Hippocampal formation (tissue), 2 donors: Measurements from ENCODE around the gene SFXN5.

Experiments used
- DNase-seq, 2 donors: peaks; one replicate each; lab custom pipeline; 2025; lab: John Stamatoyannopoulos, UW

Gene SFXN5

GRCh38 chr2:73020657-73021370 lies 50.7 kb downstream of the SFXN5 start:
- DNase-seq: no peak

DNA sequence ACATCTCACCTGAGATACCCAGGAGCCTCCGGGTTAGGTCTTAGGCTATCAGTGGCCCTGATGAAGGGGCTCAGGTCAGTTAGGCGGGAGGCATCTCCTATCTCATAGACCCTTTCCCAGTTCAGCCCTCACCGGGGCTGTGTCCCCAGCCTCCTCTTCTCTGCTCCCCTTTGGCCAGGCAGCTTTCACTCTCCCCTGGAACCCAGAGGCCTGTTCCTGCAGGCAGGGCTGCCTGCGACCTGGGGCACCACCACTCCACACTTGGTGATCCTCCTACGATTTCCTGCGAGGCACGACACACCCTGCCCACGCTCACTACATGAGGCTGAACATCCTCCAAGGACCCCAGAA lies 51.2 kb downstream of the SFXN5 start:
- DNase-seq: no peak

- no peak for DNase-seq
Measured at GRCh38 chr2:73018188-73018825, 53.2 kb downstream of the SFXN5 start.

DNA sequence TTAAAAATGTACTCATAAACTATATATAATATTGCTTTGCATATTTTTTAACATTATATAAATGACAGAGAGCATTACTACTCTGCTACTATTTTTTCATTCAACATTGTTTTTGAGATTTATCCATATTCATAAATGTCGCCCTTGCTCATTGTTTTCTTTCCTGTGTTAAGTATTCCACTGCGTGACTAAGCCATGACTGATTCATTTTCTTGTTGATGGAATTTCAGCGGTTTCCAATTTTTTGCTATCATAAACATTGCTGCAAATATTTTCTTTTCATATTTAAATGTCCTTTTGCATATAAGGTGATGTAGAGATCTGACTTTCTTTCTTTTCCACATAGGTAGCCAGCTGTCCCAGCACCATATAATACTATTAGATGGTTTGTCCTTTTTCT lies 57.6 kb downstream of the SFXN5 start:
- DNase-seq: no peak

GRCh38 chr2:73009177-73009839 lies 62.2 kb downstream of the SFXN5 start:
- no peak for DNase-seq

DNA sequence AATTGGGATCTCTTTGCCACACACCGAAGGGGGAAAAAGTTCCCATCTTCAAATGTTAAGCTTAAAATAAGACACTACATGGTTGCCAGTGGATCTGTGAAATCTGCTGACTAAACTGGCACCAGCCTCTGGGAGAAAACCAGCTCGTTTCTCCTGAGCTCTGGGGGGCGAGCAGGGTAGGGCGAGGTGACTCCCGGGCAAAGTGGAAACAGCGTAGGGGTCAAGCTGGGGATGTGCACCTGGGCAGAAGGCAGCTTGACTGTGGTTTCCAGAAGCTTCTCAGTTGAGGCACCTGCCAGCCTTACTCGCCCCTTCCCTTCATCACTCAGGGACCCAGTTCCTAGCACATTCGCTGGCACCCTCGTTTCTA lies 62.8 kb downstream of the SFXN5 start:
- DNase-seq: no peak

DNA sequence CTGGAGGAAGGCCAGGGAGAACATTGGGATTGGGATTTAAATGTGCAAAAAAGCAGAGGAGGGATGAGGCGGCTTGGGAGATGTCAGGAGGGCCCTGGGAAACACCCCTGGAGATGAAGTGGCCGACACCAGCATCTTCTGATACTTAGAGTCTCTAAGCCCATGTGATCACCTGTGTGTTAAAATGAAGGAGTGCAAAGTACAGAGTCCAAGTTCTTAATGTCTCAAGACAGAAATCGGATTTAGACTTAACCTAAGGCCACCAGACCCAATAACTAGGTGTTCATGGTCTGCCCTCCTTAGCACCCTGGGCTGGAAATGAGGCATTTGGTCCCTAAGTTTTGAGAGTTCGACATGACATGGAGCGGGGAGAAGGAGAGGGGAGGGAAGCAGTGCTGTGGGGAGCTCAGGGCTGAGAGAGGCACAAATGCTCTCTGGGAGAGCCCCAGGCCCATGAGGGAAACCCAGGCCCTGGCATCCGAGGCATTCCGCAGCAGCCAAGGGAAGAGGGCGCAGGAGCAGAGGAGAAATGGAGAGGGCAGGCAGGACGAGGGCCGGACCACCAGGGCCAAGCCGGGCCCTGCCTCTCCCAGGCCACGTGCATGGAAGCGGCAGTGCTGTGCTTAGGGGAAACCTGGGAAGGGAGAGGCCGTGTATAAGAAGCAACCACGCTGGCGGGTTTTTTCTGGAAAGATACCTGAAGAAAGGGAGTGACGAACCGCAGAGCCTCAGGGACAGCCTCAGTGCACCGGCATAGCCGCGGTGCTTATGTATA lies 63.3 kb downstream of the SFXN5 start:
- DNase-seq: no peak

DNA sequence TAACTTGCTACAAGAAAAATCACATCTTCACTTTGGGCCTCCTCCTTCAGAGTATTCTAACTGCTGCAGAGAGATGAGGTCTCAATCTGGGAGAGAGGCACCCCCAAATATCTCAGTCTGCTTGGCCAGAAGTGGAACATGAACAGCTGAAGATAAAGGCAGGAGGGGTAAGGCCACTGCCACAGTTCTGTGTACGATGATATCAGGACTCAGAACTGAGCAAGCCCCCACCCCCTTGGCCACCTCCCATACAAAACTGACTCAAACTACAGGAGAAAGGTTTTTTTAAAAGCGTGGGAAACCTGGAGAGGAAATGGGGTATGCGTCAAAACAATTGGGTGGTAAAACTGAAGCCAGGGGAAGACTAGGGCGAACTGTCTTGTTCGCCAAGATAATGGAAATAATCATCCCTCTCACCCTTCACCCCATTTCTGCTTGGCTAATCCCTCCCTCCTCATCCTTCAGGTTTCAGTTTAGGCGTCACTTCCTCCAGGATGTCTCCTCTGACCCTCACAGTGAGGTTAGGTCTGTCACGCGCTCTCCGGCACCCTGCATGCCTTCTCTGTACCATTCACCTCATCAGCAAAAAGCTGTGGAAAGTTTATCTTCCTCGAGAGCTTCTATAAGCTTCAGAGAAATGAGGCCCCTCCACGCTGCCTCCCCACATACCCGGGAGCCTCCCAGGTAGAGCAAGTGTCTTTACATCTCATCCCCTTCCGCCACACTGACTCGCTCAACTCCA lies 64.4 kb downstream of the SFXN5 start:
- DNase-seq: no peak

- DNase-seq: peak in 1 of 2 donors; percentile 40
Measured at GRCh38 chr2:73004889-73005596, 66.5 kb downstream of the SFXN5 start.

- no peak for DNase-seq
Measured at GRCh38 chr2:73004466-73004865, 67.0 kb downstream of the SFXN5 start.

- no peak for DNase-seq
Measured at GRCh38 chr2:73003027-73003426, 68.5 kb downstream of the SFXN5 start.

DNA sequence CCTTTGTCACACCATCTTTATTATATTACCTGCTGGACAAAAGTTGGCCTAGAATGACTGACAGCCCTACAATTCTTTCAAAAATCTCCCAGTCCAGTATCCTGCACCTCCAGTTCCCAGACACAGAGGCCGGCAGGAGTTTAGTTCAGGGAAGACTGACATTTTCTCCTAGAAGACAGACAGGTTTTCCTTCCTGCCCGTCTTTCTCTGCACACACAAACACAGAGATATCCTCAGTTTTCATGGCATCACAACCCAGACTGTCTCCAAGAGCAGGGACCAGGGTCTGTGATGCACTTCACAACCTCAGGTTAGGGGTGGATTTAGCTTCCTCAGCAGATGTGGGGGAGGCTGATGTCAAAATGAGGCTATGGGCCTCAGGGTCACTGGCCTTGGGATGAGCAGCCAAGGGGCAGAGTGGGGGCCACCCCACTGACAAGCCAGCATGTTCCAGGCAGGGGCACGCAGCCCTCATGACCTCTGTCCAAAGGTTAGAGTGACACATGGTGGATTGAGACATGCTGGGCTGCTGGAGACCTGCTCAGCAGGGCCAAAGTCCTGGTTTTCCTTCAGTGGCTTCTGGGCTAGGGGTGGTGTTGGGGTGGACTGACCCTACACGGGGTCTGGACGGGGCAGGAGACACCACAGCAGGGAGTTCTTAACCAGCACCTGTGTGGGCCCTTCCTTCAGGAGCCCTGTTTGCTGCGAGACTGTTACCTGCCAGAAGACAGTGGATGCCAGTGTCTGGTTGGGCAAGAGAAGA lies 70.5 kb downstream of the SFXN5 start:
- DNase-seq: no peak

GRCh38 chr2:72999729-73000725 lies 71.5 kb downstream of the SFXN5 start:
- DNase-seq: no peak

- DNase-seq: no peak
Measured at GRCh38 chr2:72998724-72999123, 72.8 kb downstream of the SFXN5 start.

GRCh38 chr2:72998234-72998651 lies 73.3 kb downstream of the SFXN5 start:
- DNase-seq: no peak

DNA sequence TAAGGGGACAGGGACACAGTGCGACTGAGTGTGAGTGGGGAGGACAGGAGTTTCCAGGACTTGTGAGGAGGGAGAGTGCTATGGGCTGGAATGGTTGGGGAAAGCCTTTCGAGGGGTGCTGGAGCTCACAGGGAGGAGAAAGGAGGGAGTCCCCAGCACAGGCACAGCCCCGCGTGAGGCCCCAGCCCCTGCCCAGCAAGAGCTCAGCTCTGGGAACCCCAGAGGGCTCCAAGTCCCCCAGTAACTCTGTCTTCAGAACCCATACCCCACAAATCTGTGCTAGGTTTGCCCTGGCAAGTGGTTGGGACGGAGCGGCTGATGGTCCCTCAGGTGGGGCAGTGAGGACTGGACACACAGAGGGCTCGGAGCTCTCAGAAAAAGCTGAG lies 75.4 kb downstream of the SFXN5 start:
- DNase-seq: no peak

DNA sequence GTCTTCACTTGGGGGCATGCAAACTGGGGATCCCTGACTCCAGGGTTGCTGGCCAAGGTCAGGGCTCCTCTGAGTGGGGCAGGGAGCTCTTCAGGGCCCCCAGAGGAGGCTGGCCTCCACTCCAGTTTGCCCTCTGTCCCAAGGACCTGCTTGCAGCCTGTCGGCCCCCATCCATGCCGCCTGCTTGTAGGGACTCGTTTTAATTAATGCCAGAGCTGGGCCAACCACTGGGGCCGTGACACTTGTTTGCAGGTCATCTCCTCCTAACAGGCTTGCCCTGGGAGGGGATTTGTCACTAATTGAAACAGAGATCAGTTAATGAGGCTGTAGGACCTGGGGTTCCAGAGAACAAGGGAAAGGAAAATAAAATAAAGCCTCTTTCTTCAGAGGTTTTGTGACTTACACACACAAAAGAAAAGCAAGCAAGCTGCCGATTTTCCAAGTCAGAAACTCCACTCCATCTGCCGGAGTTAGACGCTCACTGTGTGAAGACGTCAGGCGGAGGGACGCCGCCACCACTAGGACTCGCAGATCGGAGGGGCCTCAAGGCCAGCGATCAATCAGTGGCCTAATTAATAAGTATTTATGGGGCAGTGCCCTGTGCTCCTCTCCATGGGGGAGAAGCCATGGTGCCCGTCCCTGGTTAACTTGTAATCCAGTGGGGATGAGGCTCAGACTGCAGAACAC lies 75.9 kb downstream of the SFXN5 start:
- DNase-seq: no peak

- no peak for DNase-seq
Measured at GRCh38 chr2:72994991-72995380, 76.5 kb downstream of the SFXN5 start.
